PC-9 (cell line): ENCODE measurements around the gene SIGLEC11.
"Not testable (repeated sequence)": the region's sequence is repeated elsewhere in the genome, so short reads cannot be mapped to it uniquely, and the experiment has no call there.

Experiments
- CTCF ChIP-seq: fragments of 200-600 bp; sonication (generic); conservative IDR thresholded peaks from 2 replicates; pipeline ENCODE4 v1.6.1; 2017; ENCODE audit warnings: mixed run types, antibody characterized with exemption, mild to moderate bottlenecking, moderate library complexity
- EZH2 ChIP-seq: fragments of 200-600 bp; sonication (generic); IDR thresholded peaks from 2 replicates; pipeline ENCODE4 v1.8.0; 2017; ENCODE audit warnings: antibody characterized with exemption, low read depth

- not testable (repeated sequence) for TF ChIP-seq CTCF, EZH2
Observed at GRCh38 chr19:49958596-49958995, 2.4 kb downstream of the SIGLEC11 start.
